SU-DHL-6 (cell line): ENCODE measurements around the gene MAPK14.

ENCODE experiments used
- H2AFZ ChIP-seq: fragments of 200-600 bp; sonication (generic); 2 replicates; pipeline ENCODE4 v1.6.1; 2014; ENCODE audit warnings: low read depth, mild to moderate bottlenecking, moderate library complexity, mixed read lengths, antibody characterized with exemption, low read length; ENCODE audit not compliant: severe bottlenecking
- H3F3A ChIP-seq: fragments of 200-600 bp; shearing (Covaris generic); 2 replicates; pipeline ENCODE4 v1.6.0; 2016; ENCODE audit warnings: antibody characterized with exemption, mild to moderate bottlenecking; ENCODE audit not compliant: insufficient read depth
- H3K27ac ChIP-seq: fragments of 200-600 bp; sonication (generic); 2 replicates; pipeline ENCODE4 v1.5.1; 2016; ENCODE audit warnings: low read depth, mild to moderate bottlenecking, low read length, moderate library complexity, mixed read lengths
- H3K27me3 ChIP-seq: fragments of 200-600 bp; sonication (generic), shearing (Covaris generic); 2 replicates; pipeline ENCODE4 v1.6.0; 2014; ENCODE audit warnings: mild to moderate bottlenecking, low read length
- H3K36me3 ChIP-seq: fragments of 200-600 bp; sonication (generic); 2 replicates; pipeline ENCODE4 v1.6.1; 2014; ENCODE audit warnings: mild to moderate bottlenecking, low read length, mixed read lengths
- H3K4me2 ChIP-seq: fragments of 300-600, 200-600 bp; shearing (Covaris generic), sonication (generic); 2 replicates; pipeline ENCODE4 v1.6.0; 2014; ENCODE audit warnings: low read length, low read depth, mild to moderate bottlenecking; ENCODE audit not compliant: poor library complexity, severe bottlenecking
- H3K4me3 ChIP-seq: fragments of 200-600 bp; sonication (generic); 2 replicates; pipeline ENCODE4 v1.5.1; 2014; ENCODE audit warnings: antibody characterized with exemption, low read length, mild to moderate bottlenecking, mixed read lengths; ENCODE audit not compliant: insufficient read depth, poor library complexity, severe bottlenecking
- H3K79me2 ChIP-seq: fragments of 200-600 bp; sonication (generic); 2 replicates; pipeline ENCODE4 v1.6.1; 2014; ENCODE audit warnings: mild to moderate bottlenecking, low read length, moderate library complexity; ENCODE audit not compliant: insufficient read depth
- H3K9ac ChIP-seq: fragments of 200-600 bp; sonication (generic); 2 replicates; pipeline ENCODE4 v1.7.0; 2014; ENCODE audit warnings: mild to moderate bottlenecking, low read length
- H3K9me2 ChIP-seq: fragments of 200-600 bp; sonication (generic); replicated peaks from 2 replicates; pipeline ENCODE4 v1.6.1; 2014; ENCODE audit warnings: low read length; ENCODE audit not compliant: insufficient read depth
- H3K9me3 ChIP-seq: fragments of 200-600 bp; sonication (generic); 2 replicates; pipeline ENCODE4 v1.6.1; 2014; ENCODE audit warnings: low read length, mixed read lengths; ENCODE audit not compliant: insufficient read depth
- H4K20me1 ChIP-seq: fragments of 200-600 bp; sonication (generic); 2 replicates; pipeline ENCODE4 v1.6.1; 2014; ENCODE audit warnings: low read depth, mild to moderate bottlenecking, antibody characterized with exemption, low read length, moderate library complexity, mixed read lengths
- CTCF ChIP-seq: fragments of 200-600 bp; sonication (generic); IDR thresholded peaks from one replicate; pipeline ENCODE4 v1.5.1; 2017; ENCODE audit warnings: antibody characterized with exemption, mild to moderate bottlenecking, low read length, moderate library complexity; ENCODE audit not compliant: insufficient read depth, poor library complexity, severe bottlenecking
- EZH2phosphoT487 ChIP-seq: fragments of 200-600 bp; sonication (generic), shearing (Covaris generic); conservative IDR thresholded peaks from 2 replicates; pipeline ENCODE4 v1.6.1; 2018; ENCODE audit warnings: mild to moderate bottlenecking, antibody characterized with exemption, low read length, moderate library complexity, mixed read lengths

MAPK14 gene

GRCh38 chr6:36050947-36051710, 23.5 kb downstream of the MAPK14 start:
- Histone ChIP-seq H3K4me3 (no peak overlapping the region), H3F3A (peaks cover 4% of the 10 kb centered on the region; the same call in 1 of the 2 replicates), H2AFZ (no peak overlapping the region), H3K9ac (no peak overlapping the region), H3K27ac (no peak overlapping the region), H3K36me3 (peaks cover 32% of the 10 kb centered on the region), H3K9me2 (no peaks in the 10 kb centered on the region), H3K27me3 (no peaks in the 10 kb centered on the region), H3K79me2 (peaks cover 95% of the 10 kb centered on the region), H3K9me3 (no peaks in the 10 kb centered on the region), H3K4me2 (no peak overlapping the region), H4K20me1 (peaks cover 36% of the 10 kb centered on the region)
- TF ChIP-seq EZH2phosphoT487 = no peak

- Histone ChIP-seq H3K79me2 (peaks cover 95% of the 10 kb centered on the region), H3K9ac (no peak overlapping the region), H3K9me3 (no peaks in the 10 kb centered on the region), H3F3A (peaks cover 4% of the 10 kb centered on the region; the same call in 1 of the 2 replicates), H3K27me3 (no peaks in the 10 kb centered on the region), H3K4me2 (no peak overlapping the region), H4K20me1 (peaks cover 41% of the 10 kb centered on the region), H3K9me2 (no peaks in the 10 kb centered on the region), H3K36me3 (peaks cover 41% of the 10 kb centered on the region), H3K27ac (no peak overlapping the region), H2AFZ (no peak overlapping the region), H3K4me3 (no peak overlapping the region)
- TF ChIP-seq EZH2phosphoT487 (no peak), CTCF (no peak)
Measured at GRCh38 chr6:36052097-36052496, 24.5 kb downstream of the MAPK14 start.

- Histone ChIP-seq H3K79me2 (peaks cover 95% of the 10 kb centered on the region), H4K20me1 (peaks cover 43% of the 10 kb centered on the region), H2AFZ (no peak overlapping the region), H3K4me3 (no peak overlapping the region), H3K9me2 (no peaks in the 10 kb centered on the region), H3K36me3 (peaks cover 45% of the 10 kb centered on the region), H3K4me2 (no peak overlapping the region), H3K27me3 (no peaks in the 10 kb centered on the region), H3K9me3 (no peaks in the 10 kb centered on the region), H3K9ac (no peak overlapping the region), H3K27ac (no peak overlapping the region), H3F3A (peaks cover 4% of the 10 kb centered on the region; the same call in 1 of the 2 replicates)
- TF ChIP-seq EZH2phosphoT487 (no peak), CTCF (no peak)
Measured at GRCh38 chr6:36053878-36054277, 26.3 kb downstream of the MAPK14 start.

GRCh38 chr6:36054415-36054814, 26.8 kb downstream of the MAPK14 start:
- H3F3A ChIP-seq = peaks cover 4% of the 10 kb centered on the region; the same call in 1 of the 2 replicates
- H3K9me2 ChIP-seq = no peaks in the 10 kb centered on the region
- H3K4me2 ChIP-seq = no peak overlapping the region
- no peaks in the 10 kb centered on the region for H3K9me3 ChIP-seq
- H3K4me3 ChIP-seq = no peak overlapping the region
- no peak overlapping the region for H3K9ac ChIP-seq
- H2AFZ ChIP-seq = no peak overlapping the region
- peaks cover 47% of the 10 kb centered on the region for H3K36me3 ChIP-seq
- peaks cover 39% of the 10 kb centered on the region for H4K20me1 ChIP-seq
- TF ChIP-seq EZH2phosphoT487 (no peak), CTCF (no peak)
- no peak overlapping the region for H3K27ac ChIP-seq
- peaks cover 93% of the 10 kb centered on the region for H3K79me2 ChIP-seq
- no peaks in the 10 kb centered on the region for H3K27me3 ChIP-seq
